ENCODE data around the gene L3MBTL3. TPM values are rescaled to one million over a fixed set of nuclear protein-coding genes. Genes with fewer than 3 reads are reported as not detected.
"Not testable (repeated sequence)": the region's sequence is repeated elsewhere in the genome, so short reads cannot be mapped to it uniquely, and the experiment has no call there.

The L3MBTL3 gene
- total RNA-seq, 1 donor from 2014 or later, result 22.8 TPM

- no peak for TF ChIP-seq CTCF (IDR thresholded peaks at IDR 0.05; ENCODE audit: partially characterized antibody, unreplicated experiment)
- Mint-ChIP-seq H3K9me3 (ENCODE audit: unreplicated experiment) (peaks cover 3% of the 10 kb centered on the region), H3K27ac (ENCODE audit: unreplicated experiment) (no peak overlapping the region), H3K4me3 (ENCODE audit: unreplicated experiment) (no peak overlapping the region), H3K4me1 (ENCODE audit: low read depth, unreplicated experiment) (peaks cover 5% of the 10 kb centered on the region), H3K27me3 (ENCODE audit: unreplicated experiment) (no peaks in the 10 kb centered on the region), H3K36me3 (ENCODE audit: unreplicated experiment) (no peaks in the 10 kb centered on the region)
- DNase-seq, result no peak
Measured at GRCh38 chr6:130107710-130108109, 89.3 kb downstream of the L3MBTL3 start.

GRCh38 chr6:130111031-130111430 lies 92.7 kb downstream of the L3MBTL3 start:
- Mint-ChIP-seq H3K4me1 (ENCODE audit: low read depth, unreplicated experiment) (no peaks in the 10 kb centered on the region), H3K4me3 (ENCODE audit: unreplicated experiment) (no peak overlapping the region), H3K27ac (ENCODE audit: unreplicated experiment) (no peak overlapping the region), H3K9me3 (ENCODE audit: unreplicated experiment) (peaks cover 3% of the 10 kb centered on the region), H3K36me3 (ENCODE audit: unreplicated experiment) (no peaks in the 10 kb centered on the region), H3K27me3 (ENCODE audit: unreplicated experiment) (no peaks in the 10 kb centered on the region)
- no peak for DNase-seq
- TF ChIP-seq CTCF (IDR thresholded peaks at IDR 0.05; ENCODE audit: partially characterized antibody, unreplicated experiment), result no peak

GRCh38 chr6:130113201-130113710 lies 94.9 kb downstream of the L3MBTL3 start:
- no peaks in the 10 kb centered on the region for H3K27me3 Mint-ChIP-seq (ENCODE audit: unreplicated experiment)
- no peak overlapping the region for H3K27ac Mint-ChIP-seq (ENCODE audit: unreplicated experiment)
- no peaks in the 10 kb centered on the region for H3K36me3 Mint-ChIP-seq (ENCODE audit: unreplicated experiment)

GRCh38 chr6:130115036-130115435 lies 96.7 kb downstream of the L3MBTL3 start:
- TF ChIP-seq CTCF (IDR thresholded peaks at IDR 0.05; ENCODE audit: partially characterized antibody, unreplicated experiment), result no peak
- H3K36me3 Mint-ChIP-seq (ENCODE audit: unreplicated experiment), result no peaks in the 10 kb centered on the region
- DNase-seq, result no peak
- no peak overlapping the region for H3K4me3 Mint-ChIP-seq (ENCODE audit: unreplicated experiment)
- H3K9me3 Mint-ChIP-seq (ENCODE audit: unreplicated experiment), result peaks cover 5% of the 10 kb centered on the region
- no peaks in the 10 kb centered on the region for H3K27me3 Mint-ChIP-seq (ENCODE audit: unreplicated experiment)
- H3K4me1 Mint-ChIP-seq (ENCODE audit: low read depth, unreplicated experiment), result peaks cover 7% of the 10 kb centered on the region
- H3K27ac Mint-ChIP-seq (ENCODE audit: unreplicated experiment), result no peak overlapping the region

More at GRCh38 chr6:130113201-130113710, 94.9 kb downstream of the L3MBTL3 start:
- no peak for TF ChIP-seq CTCF (IDR thresholded peaks at IDR 0.05; ENCODE audit: partially characterized antibody, unreplicated experiment)
- DNase-seq, result no peak
- no peak overlapping the region for H3K4me3 Mint-ChIP-seq (ENCODE audit: unreplicated experiment)
- peaks cover 2% of the 10 kb centered on the region for H3K4me1 Mint-ChIP-seq (ENCODE audit: low read depth, unreplicated experiment)
- H3K9me3 Mint-ChIP-seq (ENCODE audit: unreplicated experiment), result peaks cover 3% of the 10 kb centered on the region

GRCh38 chr6:130116273-130116672 lies 97.9 kb downstream of the L3MBTL3 start:
- TF ChIP-seq CTCF (IDR thresholded peaks at IDR 0.05; ENCODE audit: partially characterized antibody, unreplicated experiment), result no peak
- DNase-seq, result no peak
- Mint-ChIP-seq H3K36me3 (ENCODE audit: unreplicated experiment) (no peaks in the 10 kb centered on the region), H3K9me3 (ENCODE audit: unreplicated experiment) (peaks cover 2% of the 10 kb centered on the region), H3K4me3 (ENCODE audit: unreplicated experiment) (no peak overlapping the region), H3K4me1 (ENCODE audit: low read depth, unreplicated experiment) (peaks cover 7% of the 10 kb centered on the region), H3K27ac (ENCODE audit: unreplicated experiment) (no peak overlapping the region), H3K27me3 (ENCODE audit: unreplicated experiment) (no peaks in the 10 kb centered on the region)

- not testable (repeated sequence) for DNase-seq; H3K9me3 Mint-ChIP-seq (ENCODE audit: unreplicated experiment); H3K27ac Mint-ChIP-seq (ENCODE audit: unreplicated experiment); H3K27me3 Mint-ChIP-seq (ENCODE audit: unreplicated experiment); H3K36me3 Mint-ChIP-seq (ENCODE audit: unreplicated experiment); H3K4me1 Mint-ChIP-seq (ENCODE audit: low read depth, unreplicated experiment); H3K4me3 Mint-ChIP-seq (ENCODE audit: unreplicated experiment)
Measured at GRCh38 chr6:130117187-130117701, 98.9 kb downstream of the L3MBTL3 start.

Measured in glutamatergic neuron (in vitro differentiated cells).